GM10248 (cell line): ENCODE measurements around the gene SOAT2.

Experiments used
- CTCF ChIA-PET: fragments of 300-600 bp; sonication (Branson Sonifier 250); formaldehyde crosslinking; extraction: SDS; loops from one replicate; lab custom pipeline; 2021; ENCODE audit warnings: antibody characterized with exemption; lab: Yijun Ruan, JAX
- POLR2A ChIA-PET: fragments of 350-650 bp; sonication (Branson Sonifier 250); formaldehyde crosslinking; extraction: SDS; loops from one replicate; lab custom pipeline; 2020; ENCODE audit warnings: antibody characterized with exemption; lab: Yijun Ruan, JAX
- DNase-seq: peaks from one replicate; pipeline ENCODE4 v3.0.0; 2012; ENCODE audit errors: extremely low spot score
- CTCF ChIP-seq: IDR thresholded peaks from 2 replicates; pipeline ENCODE4 v1.5.1; 2012; ENCODE audit warnings: mild to moderate bottlenecking, low read depth; ENCODE audit errors: extremely low read depth, missing control alignments, control extremely low read depth

The SOAT2 gene

GRCh38 chr12:53064613-53065436 lies 38.5 kb upstream of the SOAT2 start:
- ChIA-PET POLR2A (no interaction called here), CTCF (interaction anchor here (0.7 to 14.8 kb wide), 25 partner anchors 13 to 436 kb away, joined by 3 to 294 read pairs (median 6); partner anchors contain the start of genes AAAS, ESPL1, IGFBP6 and MYG1)
- no peak for TF ChIP-seq CTCF
- DNase-seq: no peak

GRCh38 chr12:53065470-53065869 lies 37.8 kb upstream of the SOAT2 start:
- ChIA-PET POLR2A (no interaction called here), CTCF (interaction anchor here (0.6 to 14.8 kb wide), 36 partner anchors 12 to 443 kb away, joined by 3 to 294 read pairs (median 4); partner anchors contain the start of genes AAAS, CSAD, ESPL1 and IGFBP6)
- TF ChIP-seq CTCF: no peak
- no peak for DNase-seq

- TF ChIP-seq CTCF: peak; percentile 90
- peak; percentile 86 for DNase-seq
- CTCF ChIA-PET: interaction anchor here (0.6 to 14.8 kb wide), 42 partner anchors 11 to 1153 kb away, joined by 3 to 294 read pairs (median 4); partner anchors contain the start of genes AAAS, CSAD, ESPL1 and IGFBP6
- POLR2A ChIA-PET: interaction anchor here (0.5 to 1.1 kb wide), 3 partner anchors 15 to 442 kb away, joined by 3 read pairs; no protein-coding TSS in a partner anchor
Observed at GRCh38 chr12:53065975-53066931, 37.0 kb upstream of the SOAT2 start.

DNA sequence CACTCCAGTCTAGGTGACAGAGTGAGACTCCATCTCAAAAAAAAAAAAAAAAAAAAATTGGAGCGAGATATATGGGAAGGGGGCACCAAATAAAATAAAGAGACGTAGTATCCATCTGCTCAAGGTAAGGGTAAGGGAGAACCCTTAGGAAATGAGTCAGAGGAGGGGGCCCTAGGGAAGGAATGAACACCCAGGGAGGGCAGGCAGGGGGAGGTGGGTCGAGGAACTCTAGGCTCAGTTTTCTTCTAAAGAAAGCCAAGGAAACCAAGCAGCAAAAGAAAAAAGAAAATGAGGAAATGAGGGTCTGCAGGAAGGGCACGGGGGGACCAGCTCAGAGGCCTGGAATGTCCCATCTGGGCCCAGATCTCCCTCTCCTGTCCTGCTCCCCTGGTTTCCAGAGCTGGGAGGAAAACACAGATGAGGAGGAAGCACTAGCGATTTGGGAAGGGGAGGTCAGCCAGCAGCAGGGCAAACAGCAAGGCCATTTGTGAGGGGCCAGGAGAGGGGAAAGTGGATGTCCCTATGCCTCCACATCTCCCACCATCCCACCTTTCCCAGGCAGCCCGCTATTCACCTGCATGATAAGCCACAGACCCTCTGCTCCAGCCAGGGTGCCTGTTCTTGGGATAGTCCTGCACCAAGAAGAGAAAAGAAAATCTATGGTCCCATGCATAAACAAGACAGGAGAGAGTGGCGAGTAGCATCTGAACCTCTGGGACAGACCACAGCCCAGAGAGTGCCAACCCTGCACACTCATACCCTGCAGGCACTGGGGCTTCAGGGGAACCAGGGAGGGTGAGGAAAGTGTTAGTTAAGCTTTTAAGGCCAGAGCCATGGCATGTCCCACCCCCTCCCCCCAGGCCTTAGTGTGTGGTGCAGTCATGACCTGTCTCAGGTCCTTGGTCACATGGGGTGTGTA lies 36.0 kb upstream of the SOAT2 start:
- POLR2A ChIA-PET: interaction anchor here (0.6 to 1.1 kb wide), 2 partner anchors 16 to 441 kb away, joined by 3 read pairs; no protein-coding TSS in a partner anchor
- no peak for DNase-seq
- CTCF ChIA-PET: interaction anchor here (1.2 to 14.8 kb wide), 12 partner anchors 10 to 254 kb away, joined by 3 to 294 read pairs (median 16); partner anchors contain the start of genes AAAS, CSAD, ESPL1 and IGFBP6
- no peak for TF ChIP-seq CTCF

DNA sequence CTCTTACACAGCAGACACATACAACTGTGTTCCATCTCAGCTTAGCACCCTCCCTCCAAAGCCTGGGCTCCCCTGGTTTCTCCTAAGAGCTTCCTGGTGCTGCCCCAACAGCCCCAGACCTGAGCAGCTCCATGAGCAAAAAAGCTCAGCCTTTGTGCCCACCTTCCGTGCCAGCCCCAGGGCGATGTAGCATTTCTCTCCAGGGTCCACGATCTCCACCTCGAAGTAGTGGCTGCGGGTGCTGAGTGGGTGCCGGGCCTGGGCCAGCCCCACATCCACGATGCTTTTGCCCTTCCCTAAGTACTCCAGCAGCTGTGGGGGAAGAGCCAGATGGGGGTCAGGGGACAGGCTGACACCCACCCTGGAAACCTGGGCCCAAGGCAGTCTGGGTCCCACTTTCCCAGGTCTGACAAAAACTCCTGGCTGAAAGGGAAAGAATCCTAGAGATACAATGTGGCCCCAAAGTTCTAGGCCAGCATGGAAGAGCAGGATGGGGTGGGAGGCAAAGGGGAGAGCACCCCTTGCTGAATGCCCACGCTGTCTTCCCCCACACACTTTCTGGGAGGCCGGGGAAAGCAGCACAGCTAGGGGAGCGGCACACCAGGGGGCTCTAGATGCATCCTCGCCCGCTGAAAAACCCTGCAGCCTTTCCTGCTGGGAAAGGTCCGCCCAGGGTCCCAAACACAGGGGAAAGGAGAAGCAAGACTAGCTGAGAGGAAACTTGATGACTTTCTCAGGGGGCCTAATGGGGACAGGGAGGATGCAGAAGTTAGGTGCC lies 35.1 kb upstream of the SOAT2 start:
- TF ChIP-seq CTCF: no peak
- no peak for DNase-seq
- CTCF ChIA-PET: interaction anchor here (1.5 to 14.8 kb wide), 7 partner anchors 10 to 253 kb away, joined by 3 to 294 read pairs (median 40); partner anchors contain the start of genes AAAS, IGFBP6, SOAT2 and SPRYD3
- POLR2A ChIA-PET: interaction anchor here (0.6 kb wide), 1 partner anchor 15 kb away, joined by 3 read pairs; no protein-coding TSS in a partner anchor
